ENCODE measurements around the gene BIN2.

Gene BIN2

GRCh38 chr12:51323966-51324895 is at the start of gene BIN2:
Gene BIN2, minus strand, starts transcription at chr12:51324174. Its CDS starts 72 bp downstream, at chr12:51324102.
- peak; percentile 78 to 84 for DNase-seq

- no peak for DNase-seq
Measured at GRCh38 chr12:51373187-51373586, 49.2 kb upstream of the BIN2 start.

- no peak for DNase-seq
Measured at GRCh38 chr12:51372021-51372420, 48.0 kb upstream of the BIN2 start.

DNA sequence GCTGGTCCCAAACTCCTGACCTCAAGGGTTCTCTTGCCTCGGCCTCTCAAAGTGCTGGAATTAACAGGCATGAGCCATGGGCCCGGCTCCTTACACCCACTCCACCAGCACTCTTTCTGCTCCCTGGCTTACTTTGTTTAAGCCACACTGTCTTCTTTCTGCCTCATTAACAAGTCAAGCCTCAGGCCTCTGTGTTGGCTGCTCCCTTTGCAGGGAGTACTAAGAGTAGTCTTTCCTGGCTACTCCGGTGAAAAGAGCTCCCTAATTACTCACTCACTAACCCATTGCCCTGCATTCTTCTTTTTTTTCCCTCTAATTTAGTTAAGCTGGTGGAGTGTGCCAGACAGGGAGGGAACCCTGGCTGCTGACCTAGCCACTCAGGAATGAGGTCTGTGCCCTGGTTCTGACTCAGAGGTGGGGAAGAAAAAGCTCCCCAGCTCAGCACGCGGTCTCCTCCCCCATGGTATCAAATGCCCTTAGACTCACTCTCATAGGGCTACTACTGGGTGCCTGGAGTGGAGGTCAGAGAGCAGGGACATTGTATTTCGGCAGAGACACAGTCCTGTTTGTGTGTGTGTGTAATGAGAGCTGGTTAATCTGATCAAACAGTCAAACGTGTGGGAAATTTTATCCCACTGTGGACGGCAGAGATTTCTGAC is 47.5 kb upstream of the BIN2 start:
- no peak for DNase-seq

- no peak for DNase-seq
Measured at GRCh38 chr12:51370667-51371066, 46.7 kb upstream of the BIN2 start.

DNA sequence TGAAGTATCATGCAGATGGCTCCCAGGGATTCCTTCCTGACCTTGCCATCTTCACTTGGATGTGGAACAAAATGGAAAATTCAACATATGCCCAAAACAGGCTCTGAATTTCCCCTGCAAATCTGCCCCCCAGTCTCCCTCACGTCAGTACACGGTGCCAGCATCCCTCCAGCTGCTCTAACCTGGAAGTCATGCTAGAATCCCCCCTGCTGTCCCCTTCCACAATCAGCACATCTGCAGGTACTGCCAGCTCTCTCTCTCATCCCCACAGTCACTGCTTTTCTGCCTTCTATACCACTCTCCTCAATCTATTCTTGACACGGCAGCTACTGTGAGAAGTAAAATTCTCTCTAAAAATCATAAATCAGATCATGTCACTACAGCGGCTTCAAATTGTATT is 45.6 kb upstream of the BIN2 start:
- DNase-seq = no peak

GRCh38 chr12:51368640-51369517 is 44.9 kb upstream of the BIN2 start:
- peak; percentile 92 to 95 for DNase-seq

- DNase-seq = no peak
Measured at GRCh38 chr12:51365276-51365675, 41.3 kb upstream of the BIN2 start.

DNA sequence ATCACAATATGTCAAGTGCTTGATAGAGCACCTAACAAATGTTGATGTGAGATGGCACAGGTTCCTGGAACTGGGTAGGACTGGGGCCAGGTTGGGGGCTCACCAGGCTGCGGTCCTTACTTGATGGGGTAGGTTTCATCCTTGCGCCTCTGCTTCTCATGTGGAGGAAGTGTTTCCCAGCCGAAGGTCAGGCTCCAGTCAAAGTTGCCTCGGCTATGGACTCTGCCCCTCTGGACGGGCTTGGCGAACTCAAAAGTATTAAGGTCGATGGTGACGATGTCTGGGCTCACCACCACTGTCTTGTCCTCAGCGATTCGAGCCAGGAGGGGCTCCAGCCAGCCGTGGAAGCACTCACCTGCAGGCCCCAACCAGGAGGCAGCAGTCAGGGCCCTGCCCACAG is 40.0 kb upstream of the BIN2 start:
- DNase-seq = no peak

GRCh38 chr12:51362747-51363342 is 38.9 kb upstream of the BIN2 start:
- DNase-seq = no peak

- DNase-seq = no peak
Measured at GRCh38 chr12:51362307-51362706, 38.3 kb upstream of the BIN2 start.

DNA sequence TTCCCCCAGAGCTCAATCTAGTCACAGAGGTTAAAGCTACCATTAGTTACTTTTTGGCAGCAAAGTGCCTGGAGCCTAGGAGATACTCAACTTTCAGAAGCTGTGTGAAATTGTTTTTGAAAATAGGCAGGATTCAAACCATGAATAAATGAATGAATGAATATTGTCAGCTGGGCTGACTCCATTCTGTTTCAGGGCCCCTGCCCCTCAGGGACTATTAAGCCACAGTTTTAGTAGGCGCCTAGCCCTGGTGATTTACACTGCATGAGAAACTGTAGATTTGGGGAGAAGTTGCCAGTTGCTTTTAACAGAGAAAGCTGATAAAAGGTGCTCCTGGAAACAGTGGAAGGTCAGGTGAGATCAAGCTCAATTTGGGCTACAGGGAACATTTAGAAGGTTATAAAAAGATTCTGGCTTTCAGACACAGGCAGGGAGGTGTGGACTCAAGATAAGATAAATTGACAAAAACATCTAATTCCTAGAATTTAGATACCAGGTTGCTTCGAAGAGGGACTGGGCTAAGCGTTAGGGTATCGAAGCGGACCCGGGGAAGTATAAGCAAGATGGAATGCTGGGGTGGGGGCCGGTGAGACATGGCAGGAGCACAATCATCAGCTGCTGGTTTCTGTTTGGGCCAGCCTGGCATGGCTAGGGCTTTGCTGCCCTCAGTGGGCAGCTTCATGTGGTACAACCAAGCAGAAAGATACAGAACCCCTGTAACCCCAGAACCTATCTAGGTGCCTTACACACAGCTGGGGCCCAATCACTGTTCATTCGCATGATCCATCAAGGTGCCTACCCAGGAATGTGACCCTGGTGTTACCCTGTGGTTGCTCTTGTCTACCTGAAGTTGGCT is 37.4 kb upstream of the BIN2 start:
- no peak for DNase-seq

GRCh38 chr12:51360315-51360714 is 36.3 kb upstream of the BIN2 start:
- DNase-seq = no peak

DNA sequence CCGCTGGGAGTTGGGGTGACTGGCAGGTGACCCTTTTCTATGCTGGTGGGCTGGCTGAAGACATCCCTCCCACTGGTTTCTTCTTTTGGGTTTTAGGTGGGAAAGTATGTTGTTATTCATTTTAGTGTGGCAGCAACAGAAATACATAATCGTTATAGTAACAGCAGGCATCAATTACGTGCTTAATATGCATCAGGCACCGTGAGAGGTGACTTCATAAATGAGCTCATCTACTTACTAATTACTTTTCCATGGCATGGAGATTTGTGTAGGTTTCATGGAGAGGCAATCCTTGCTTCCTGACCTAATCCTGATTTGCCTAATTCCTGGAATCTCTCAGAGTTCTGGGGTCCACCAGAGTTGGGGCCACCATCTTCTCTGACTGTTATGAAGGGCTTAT is 35.9 kb upstream of the BIN2 start:
- DNase-seq = no peak

GRCh38 chr12:51358496-51358895 is 34.5 kb upstream of the BIN2 start:
- no peak for DNase-seq

GRCh38 chr12:51357374-51358047 is 33.5 kb upstream of the BIN2 start:
- DNase-seq = peak in 1 of 2 donors; percentile 37

DNA sequence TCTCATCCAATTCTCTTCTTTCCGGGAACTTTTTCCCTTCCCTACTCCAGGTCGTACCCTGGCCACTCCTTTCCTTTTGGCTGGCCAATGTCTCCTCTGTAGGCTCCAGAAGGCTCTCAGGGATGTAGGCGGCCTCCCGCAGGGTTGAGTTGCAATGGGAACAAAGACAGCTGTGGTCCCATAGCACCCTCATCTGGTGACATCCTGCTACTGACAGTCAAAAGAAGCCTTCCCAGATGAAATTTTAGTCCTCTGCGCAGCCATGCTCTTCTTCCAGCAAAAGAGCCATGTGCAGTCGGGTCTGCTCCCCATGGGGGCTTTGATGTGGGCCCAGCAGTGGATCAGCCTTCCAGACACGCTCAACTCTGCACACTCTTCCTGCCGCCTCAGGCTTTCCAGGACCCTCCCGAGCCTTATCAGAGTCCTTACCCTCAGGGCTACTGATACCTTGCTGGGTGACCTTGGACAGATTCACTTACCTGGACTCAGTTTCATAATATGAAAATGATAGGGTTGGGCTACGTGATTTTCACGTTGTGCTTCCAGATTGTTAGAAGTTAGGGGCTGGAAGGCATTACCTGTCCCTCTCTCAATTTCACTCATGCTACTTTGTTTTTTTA is 28.0 kb upstream of the BIN2 start:
- DNase-seq = peak; percentile 52 to 60

DNA sequence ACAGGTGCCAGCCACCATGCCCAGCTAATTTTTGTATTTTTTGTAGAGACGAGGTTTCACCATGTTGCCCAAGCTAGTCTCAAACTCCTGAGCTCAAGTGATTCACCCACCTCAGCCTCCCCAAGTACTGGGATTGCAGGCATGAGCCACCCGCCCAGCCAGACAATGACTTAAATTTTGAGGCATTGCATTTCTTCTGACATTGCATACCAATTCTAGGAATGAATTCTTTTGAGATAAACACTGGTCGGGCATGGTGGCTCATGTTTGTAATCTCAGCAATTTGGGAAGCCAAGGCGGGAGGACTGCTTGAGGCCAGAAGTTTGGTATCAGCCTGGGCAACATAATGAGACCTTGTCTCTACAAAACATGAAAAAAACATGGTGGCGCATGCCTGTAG is 25.1 kb upstream of the BIN2 start:
- DNase-seq = no peak

DNA sequence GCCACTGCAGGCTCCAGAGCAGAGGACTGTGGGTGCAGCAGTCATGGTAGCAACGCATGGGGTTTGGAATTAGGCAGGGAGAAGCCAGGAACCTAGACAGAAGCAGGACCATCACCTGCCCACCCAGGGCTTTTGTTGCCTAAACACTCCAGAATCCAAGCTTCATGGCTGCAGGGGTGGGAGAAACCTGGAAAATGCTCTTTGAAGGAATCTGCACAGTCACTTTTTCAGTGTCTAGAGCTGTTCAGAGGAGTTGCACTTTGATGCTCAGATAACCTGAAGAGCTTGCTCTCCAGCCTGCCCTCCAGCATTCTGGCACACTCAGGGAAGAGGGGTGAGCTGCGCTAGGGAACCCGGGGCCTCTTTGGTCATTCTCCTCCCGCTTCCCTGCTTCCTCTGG is 24.1 kb upstream of the BIN2 start:
- DNase-seq = no peak

DNA sequence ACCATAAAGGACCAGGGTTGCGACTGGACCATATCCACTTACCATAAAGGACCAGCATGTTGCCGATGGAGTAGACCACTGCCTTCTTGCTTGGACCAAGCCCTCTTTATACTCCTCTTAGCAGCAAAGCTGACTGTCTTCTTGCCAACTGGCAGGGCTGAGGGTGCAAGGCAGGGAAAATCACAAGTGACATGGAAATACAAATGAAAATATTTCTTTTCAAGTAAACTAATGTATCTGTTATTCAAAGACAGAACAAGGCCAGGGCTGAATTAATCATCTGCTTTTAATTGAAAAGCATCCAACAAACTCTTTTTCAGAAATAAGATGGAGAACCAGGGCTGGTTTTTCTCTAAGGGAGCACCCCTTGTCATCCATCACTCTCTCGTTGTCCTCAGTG is 22.6 kb upstream of the BIN2 start, which contains the start of gene CELA1:
TSS of gene CELA1 (minus strand) at position 99 of the 400 bp plus-strand sequence. CDS start at position 58, 41 bp downstream.
- no peak for DNase-seq

DNA sequence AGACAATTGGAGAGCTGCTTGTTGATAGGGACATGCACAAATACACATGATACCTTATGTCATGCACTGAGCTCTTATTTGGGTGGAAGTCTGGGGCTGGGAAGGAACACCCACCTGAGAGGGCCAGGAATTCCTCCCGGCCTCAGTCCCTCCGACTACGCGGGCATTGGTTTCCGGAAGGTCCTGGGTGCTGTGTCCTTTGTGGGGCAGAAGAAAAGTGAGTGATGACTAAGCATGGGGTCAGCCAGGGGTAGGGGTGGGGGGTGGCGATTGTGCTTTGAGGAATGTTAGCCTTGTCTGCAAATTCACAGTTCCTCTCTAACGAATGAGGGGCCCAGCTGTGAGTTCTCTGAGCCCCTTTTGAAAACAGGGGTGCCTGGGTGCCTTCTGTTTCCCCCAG is 21.7 kb upstream of the BIN2 start:
- no peak for DNase-seq

All from CD4-positive, alpha-beta T cell treated with Interleukin-1 beta for 1 hour (primary cell).